GM04504 (cell line): ENCODE results near the gene AQP7.
"Not testable (repeated sequence)": the region's sequence is repeated elsewhere in the genome, so short reads cannot be mapped to it uniquely, and the experiment has no call there.

ENCODE experiments used
- DNase-seq: peaks from one replicate; pipeline ENCODE4 v3.0.0-alpha.2; 2012; ENCODE audit warnings: low read depth

AQP7 gene

GRCh38 chr9:33402371-33402770, at the start of gene AQP7:
Gene AQP7 (minus strand): TSS chr9:33402568. CDS start chr9:33401262, 1,306 bp downstream.
- not testable (repeated sequence) for DNase-seq

GRCh38 chr9:33450621-33451146, 48.3 kb upstream of the AQP7 start:
- no peak for DNase-seq

GRCh38 chr9:33449715-33450114, 47.3 kb upstream of the AQP7 start:
- DNase-seq, result no peak

- no peak for DNase-seq
These were observed 45.6 kb upstream of the AQP7 start for GRCh38 chr9:33447799-33448553.

- DNase-seq, result no peak
These were observed 44.8 kb upstream of the AQP7 start, which contains the start of gene AQP3 for GRCh38 chr9:33446946-33447798. Gene AQP3 (minus strand): TSS chr9:33447593. CDS start chr9:33447530, 63 bp downstream.

GRCh38 chr9:33446240-33446945, 44.0 kb upstream of the AQP7 start:
- DNase-seq, result no peak

- DNase-seq, result no peak
These were observed 43.2 kb upstream of the AQP7 start for GRCh38 chr9:33445389-33446239.

GRCh38 chr9:33443464-33444154, 41.2 kb upstream of the AQP7 start:
- DNase-seq, result no peak

GRCh38 chr9:33443047-33443446, 40.7 kb upstream of the AQP7 start:
- DNase-seq, result no peak

- DNase-seq, result no peak
These were observed 39.8 kb upstream of the AQP7 start for GRCh38 chr9:33442125-33442524.

GRCh38 chr9:33440609-33441008, 38.2 kb upstream of the AQP7 start:
- no peak for DNase-seq

GRCh38 chr9:33440204-33440603, 37.8 kb upstream of the AQP7 start:
- no peak for DNase-seq

- no peak for DNase-seq
These were observed 37.4 kb upstream of the AQP7 start for GRCh38 chr9:33439731-33440130.

GRCh38 chr9:33438926-33439680, 36.7 kb upstream of the AQP7 start:
- no peak for DNase-seq

GRCh38 chr9:33437898-33438297, 35.5 kb upstream of the AQP7 start:
- no peak for DNase-seq

- no peak for DNase-seq
These were observed 34.8 kb upstream of the AQP7 start for GRCh38 chr9:33437205-33437604.

- no peak for DNase-seq
These were observed 34.1 kb upstream of the AQP7 start for GRCh38 chr9:33436445-33436844.

- DNase-seq, result no peak
These were observed 33.5 kb upstream of the AQP7 start for GRCh38 chr9:33435821-33436277.

GRCh38 chr9:33434317-33435105, 32.1 kb upstream of the AQP7 start:
- DNase-seq, result no peak
